A673 (cell line): Measurements from ENCODE around the gene PPP1R14B. TPM values are rescaled to one million over a fixed set of nuclear protein-coding genes. Genes with fewer than 3 reads are reported as not detected.

Experiments
- BruUV-seq: library from RNA; stranded (reverse); fragments of 400-500 nt; replicated peaks from 2 replicates; lab custom pipeline; 2021; lab: Mats Ljungman, UMichigan
- CTCF ChIA-PET: fragments of 300-600 bp; sonication (Branson Sonifier 250); formaldehyde crosslinking; loops from one replicate; lab custom pipeline; 2022; ENCODE audit warnings: antibody characterized with exemption; lab: Charles Lee
- POLR2A ChIA-PET: fragments of 300-600 bp; sonication (Branson Sonifier 250); formaldehyde crosslinking; loops from one replicate; lab custom pipeline; 2022; ENCODE audit warnings: antibody characterized with exemption; ENCODE audit not compliant: low non-redundant PET; lab: Charles Lee
- DNase-seq: peaks from one replicate; pipeline ENCODE4 v3.0.0-alpha.2; 2015; ENCODE audit warnings: low spot score
- H3K27ac ChIP-seq: fragments of 200-600 bp; sonication (generic); 2 replicates; pipeline ENCODE4 v1.5.1; 2016; ENCODE audit warnings: mixed run types, low read depth, mild to moderate bottlenecking, mixed read lengths, antibody characterized with exemption, low read length; ENCODE audit not compliant: poor library complexity, severe bottlenecking
- H3K27me3 ChIP-seq: fragments of 200-600 bp; sonication (generic); replicated peaks from 2 replicates; pipeline ENCODE4 v1.6.1; 2017; ENCODE audit warnings: mixed run types, low read depth, mild to moderate bottlenecking, mixed read lengths, antibody characterized with exemption, low read length; ENCODE audit not compliant: insufficient read depth, poor library complexity
- H3K36me3 ChIP-seq: fragments of 200-600 bp; sonication (generic); 2 replicates; pipeline ENCODE4 v1.6.1; 2016; ENCODE audit warnings: mixed run types, mild to moderate bottlenecking, mixed read lengths, antibody characterized with exemption, low read length; ENCODE audit not compliant: insufficient read depth, poor library complexity, severe bottlenecking
- H3K4me1 ChIP-seq: fragments of 200-600 bp; sonication (generic); 2 replicates; pipeline ENCODE4 v1.6.1; 2017; ENCODE audit warnings: mixed run types, mild to moderate bottlenecking, mixed read lengths, antibody characterized with exemption, low read length; ENCODE audit not compliant: insufficient read depth, poor library complexity, severe bottlenecking
- H3K4me3 ChIP-seq: fragments of 200-600 bp; sonication (generic); 2 replicates; pipeline ENCODE4 v1.5.1; 2016; ENCODE audit warnings: low read depth, mixed run types, mild to moderate bottlenecking, mixed read lengths, low read length; ENCODE audit not compliant: poor library complexity, severe bottlenecking
- H3K9me3 ChIP-seq: fragments of 200-600 bp; sonication (generic); 2 replicates; pipeline ENCODE4 v1.6.1; 2016; ENCODE audit warnings: mixed run types, low read depth, mild to moderate bottlenecking, mixed read lengths, antibody characterized with exemption, low read length; ENCODE audit not compliant: poor library complexity, severe bottlenecking
- EZH2 ChIP-seq: fragments of 200-600 bp; sonication (generic); IDR thresholded peaks from 2 replicates; pipeline ENCODE4 v1.6.1; 2017; ENCODE audit warnings: borderline replicate concordance, low read depth, mild to moderate bottlenecking, mixed read lengths, antibody characterized with exemption, low read length; ENCODE audit not compliant: poor library complexity, severe bottlenecking
- intact Hi-C: fragments of 100-400 bp; cut with micrococcal nuclease; formaldehyde crosslinking; loops from one replicate; pipeline ENCODE4 v1.10.0; 2022; ENCODE audit not compliant: unreplicated experiment
- total RNA-seq: library from RNA; stranded (reverse); gene quantifications from 2 replicates; pipeline ENCODE4 v1.2.3, GENCODE V29; 2021
- TF ChIP-seq, protein P1 (sequence below): fragments of 300-800, 200-600 bp; sonication (generic); conservative IDR thresholded peaks from 2 replicates; pipeline ENCODE4 v1.5.1; 2017; ENCODE audit warnings: low read depth, mild to moderate bottlenecking, antibody characterized with exemption, low read length, moderate library complexity, mixed read lengths

The PPP1R14B gene
- total RNA-seq, 1 experiment from 2014 or later = 378 TPM

DNA sequence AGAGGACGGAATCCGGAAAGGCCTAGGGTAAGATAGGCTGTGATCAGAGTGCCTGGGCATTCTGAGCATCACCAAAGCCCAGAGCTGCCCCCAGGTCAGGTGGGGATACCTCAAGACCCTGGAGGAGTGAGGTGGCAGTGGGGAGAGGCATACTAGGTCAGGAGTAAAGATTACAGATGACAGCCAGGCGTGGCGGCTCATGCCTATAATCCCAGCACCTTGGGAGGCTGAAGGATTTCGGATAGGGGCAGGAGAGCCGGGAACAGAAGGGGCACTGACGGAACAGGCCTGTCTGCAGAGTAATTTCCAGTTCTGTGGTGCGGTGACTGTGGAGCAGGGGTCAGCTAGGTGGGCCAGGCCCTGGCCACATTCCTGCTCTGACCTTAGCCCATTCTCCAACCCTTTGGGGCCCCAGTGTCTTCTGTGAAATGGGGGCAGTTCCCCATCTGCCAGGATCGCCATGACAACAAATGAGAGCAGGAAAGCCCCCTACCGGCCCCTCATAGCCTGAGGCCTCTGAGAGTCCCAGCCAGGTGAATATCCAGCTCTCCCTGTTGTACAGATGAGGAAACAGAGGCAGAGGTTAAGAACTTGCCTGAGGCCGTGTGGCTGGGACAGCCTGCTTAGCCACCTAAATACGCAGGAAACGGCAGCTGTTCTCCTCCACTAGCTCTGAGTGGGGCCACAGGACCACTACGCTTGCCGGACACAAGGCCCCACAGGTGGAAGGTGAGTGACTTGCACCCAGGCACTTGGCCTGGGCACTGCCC is 28.5 kb upstream of the PPP1R14B start:
- no peak for DNase-seq
- Histone ChIP-seq H3K27me3 (no peaks in the 10 kb centered on the region), H3K9me3 (no peaks in the 10 kb centered on the region), H3K4me3 (no peak overlapping the region), H3K4me1 (peaks cover 6% of the 10 kb centered on the region), H3K27ac (peak overlapping the region; percentile 40), H3K36me3 (peaks cover 10% of the 10 kb centered on the region)
- ChIA-PET CTCF (interaction anchor here (0.7 kb wide), 1 partner anchor 23 kb away, joined by 10 read pairs; no protein-coding TSS in a partner anchor), POLR2A (no interaction called here)
- intact Hi-C loops = no loop called here
- TF ChIP-seq, protein P1, sequence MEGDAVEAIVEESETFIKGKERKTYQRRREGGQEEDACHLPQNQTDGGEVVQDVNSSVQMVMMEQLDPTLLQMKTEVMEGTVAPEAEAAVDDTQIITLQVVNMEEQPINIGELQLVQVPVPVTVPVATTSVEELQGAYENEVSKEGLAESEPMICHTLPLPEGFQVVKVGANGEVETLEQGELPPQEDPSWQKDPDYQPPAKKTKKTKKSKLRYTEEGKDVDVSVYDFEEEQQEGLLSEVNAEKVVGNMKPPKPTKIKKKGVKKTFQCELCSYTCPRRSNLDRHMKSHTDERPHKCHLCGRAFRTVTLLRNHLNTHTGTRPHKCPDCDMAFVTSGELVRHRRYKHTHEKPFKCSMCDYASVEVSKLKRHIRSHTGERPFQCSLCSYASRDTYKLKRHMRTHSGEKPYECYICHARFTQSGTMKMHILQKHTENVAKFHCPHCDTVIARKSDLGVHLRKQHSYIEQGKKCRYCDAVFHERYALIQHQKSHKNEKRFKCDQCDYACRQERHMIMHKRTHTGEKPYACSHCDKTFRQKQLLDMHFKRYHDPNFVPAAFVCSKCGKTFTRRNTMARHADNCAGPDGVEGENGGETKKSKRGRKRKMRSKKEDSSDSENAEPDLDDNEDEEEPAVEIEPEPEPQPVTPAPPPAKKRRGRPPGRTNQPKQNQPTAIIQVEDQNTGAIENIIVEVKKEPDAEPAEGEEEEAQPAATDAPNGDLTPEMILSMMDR = no peak
- TF ChIP-seq EZH2 = no peak
- BruUV-seq = no TSS peak

DNA sequence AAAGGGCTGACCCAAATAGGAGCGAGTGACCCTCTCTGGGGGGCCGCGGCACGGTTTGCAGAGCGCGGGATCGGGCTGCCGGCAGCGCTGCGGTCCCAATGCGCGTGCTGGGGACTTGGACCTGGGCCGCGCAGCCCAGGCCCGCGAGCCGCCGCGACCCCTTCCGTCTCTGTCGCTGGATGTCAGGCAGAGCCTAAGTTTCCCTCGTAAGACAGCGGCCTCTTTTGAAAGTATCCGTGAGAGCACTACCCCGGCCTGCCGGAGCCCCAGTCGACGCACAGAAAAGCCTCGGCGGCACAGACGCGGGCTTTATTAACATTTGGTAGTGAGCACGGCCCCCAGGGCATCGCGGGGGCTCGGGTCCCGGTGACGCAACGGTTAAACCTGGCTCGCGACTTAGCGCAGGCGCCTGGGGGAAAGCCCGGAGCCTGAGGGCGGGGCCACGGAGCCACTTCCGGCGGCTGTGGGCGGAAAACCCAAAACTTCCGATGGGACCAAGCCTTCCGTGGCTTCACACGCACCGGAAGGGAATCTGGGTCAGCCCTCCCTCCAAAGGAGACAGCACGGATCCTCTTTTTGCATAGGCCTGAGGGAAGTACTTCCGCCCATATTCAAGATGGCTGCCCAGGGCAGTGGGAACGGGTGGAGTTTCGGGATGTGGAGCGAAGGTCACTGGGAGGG is 22.9 kb upstream of the PPP1R14B start:
- H3K27ac ChIP-seq = peak overlapping the region; percentile 94
- peak overlapping the region; percentile 78 for H3K4me3 ChIP-seq
- TF ChIP-seq, protein P1 = 0 out of 2 replicates have a peak, but pooled peaks have one; percentile 22
- TF ChIP-seq EZH2 = no peak
- peaks cover 16% of the 10 kb centered on the region for H3K4me1 ChIP-seq
- H3K36me3 ChIP-seq = peaks cover 12% of the 10 kb centered on the region
- CTCF ChIA-PET = interaction anchor here (1.0 to 2.7 kb wide), 4 partner anchors 18 to 86 kb away, joined by 4 to 11 read pairs (median 8); no protein-coding TSS in a partner anchor
- no peaks in the 10 kb centered on the region for H3K27me3 ChIP-seq
- intact Hi-C loops = loop anchor here (2.0 kb wide), 2 partner anchors 15 to 35 kb away; partner anchors contain the start of genes BAD, ESRRA and GPR137
- DNase-seq = peak; percentile 100
- POLR2A ChIA-PET = no interaction called here
- H3K9me3 ChIP-seq = no peaks in the 10 kb centered on the region
- BruUV-seq = TSS peak; percentile 45

DNA sequence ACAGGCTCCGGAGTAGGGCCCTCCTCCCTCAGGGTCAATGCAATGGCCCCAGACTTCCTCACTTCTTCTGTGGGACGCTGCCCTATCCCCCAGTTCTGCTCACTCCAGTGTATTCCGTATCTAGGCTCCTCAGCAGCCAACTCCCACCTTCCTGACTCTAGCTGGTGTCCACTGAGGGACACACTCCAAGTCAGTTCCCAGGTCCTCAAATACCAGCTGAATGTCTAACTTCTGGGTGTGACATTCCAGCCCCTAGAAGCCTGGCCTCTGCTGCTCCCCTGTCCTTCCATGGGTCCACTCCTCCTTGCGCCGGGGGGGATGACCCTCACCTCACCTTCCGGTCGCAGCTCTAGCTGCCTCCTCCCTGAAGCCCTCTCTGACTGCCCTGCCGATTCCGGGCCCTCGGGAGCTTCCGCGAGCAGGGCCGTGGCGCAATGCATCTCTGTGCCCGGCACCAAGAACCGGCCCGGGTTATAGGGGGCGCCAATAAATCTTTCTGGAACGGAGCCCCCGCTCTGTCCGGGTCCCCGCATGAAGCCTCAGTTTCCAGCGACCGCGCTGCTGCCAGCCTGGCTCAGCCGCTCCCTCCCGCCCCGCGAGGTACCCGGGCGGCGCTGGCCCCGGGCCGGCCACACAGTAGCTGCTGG is 22.3 kb upstream of the PPP1R14B start:
- POLR2A ChIA-PET = no interaction called here
- Histone ChIP-seq H3K4me1 (peaks cover 16% of the 10 kb centered on the region), H3K27ac (peak overlapping the region; percentile 94), H3K4me3 (peak overlapping the region; percentile 78), H3K27me3 (no peaks in the 10 kb centered on the region), H3K36me3 (peaks cover 17% of the 10 kb centered on the region), H3K9me3 (no peaks in the 10 kb centered on the region)
- DNase-seq = no peak
- BruUV-seq = no TSS peak
- TF ChIP-seq, protein P1 = no peak
- no peak for TF ChIP-seq EZH2
- intact Hi-C loops = no loop called here
- CTCF ChIA-PET = interaction anchor here (1.7 kb wide), 1 partner anchor 86 kb away, joined by 4 read pairs; no protein-coding TSS in a partner anchor
